GM12891 (cell line): Measurements from ENCODE around the gene ITGAL.

Experiments
- POLR2A ChIP-seq: IDR thresholded peaks from 2 replicates; pipeline ENCODE4 v1.6.1; 2011; ENCODE audit warnings: low read depth, low read length, control low read depth
- POLR2AphosphoS5 ChIP-seq: IDR thresholded peaks from 2 replicates; pipeline ENCODE4 v1.6.1; 2011; ENCODE audit warnings: low read depth, low read length, control low read depth
- POU2F2 ChIP-seq: IDR thresholded peaks from 2 replicates; pipeline ENCODE4 v1.6.1; 2011; ENCODE audit warnings: low read depth, mild to moderate bottlenecking, control low read depth, low read length, moderate library complexity
- SPI1 ChIP-seq: IDR thresholded peaks from 2 replicates; pipeline ENCODE4 v1.6.1; 2011; ENCODE audit warnings: low read depth, low read length, control low read depth
- TAF1 ChIP-seq: IDR thresholded peaks from 2 replicates; pipeline ENCODE4 v1.6.1; 2011; ENCODE audit warnings: low read depth, low read length, control low read depth

GRCh38 chr16:30515275-30515674 is 42.7 kb downstream of the ITGAL start:
- TF ChIP-seq POLR2AphosphoS5 (no peak), TAF1 (no peak), POLR2A (no peak), SPI1 (no peak), POU2F2 (no peak)
